HG03159 (cell line): ENCODE data around the gene FOXO3.
A peak's percentile ranks its signal among the peaks of the same experiment; 100 is the strongest.
"Not testable (repeated sequence)": the region's sequence is repeated elsewhere in the genome, so short reads cannot be mapped to it uniquely, and the experiment has no call there.

ENCODE experiments used
- ATAC-seq: cut with Tn5 transposase; IDR thresholded peaks from one replicate; pipeline ENCODE4 v1.9.1; 2021; ENCODE audit warnings: mild to moderate bottlenecking, moderate library complexity; ENCODE audit not compliant: unreplicated experiment

The FOXO3 gene

DNA sequence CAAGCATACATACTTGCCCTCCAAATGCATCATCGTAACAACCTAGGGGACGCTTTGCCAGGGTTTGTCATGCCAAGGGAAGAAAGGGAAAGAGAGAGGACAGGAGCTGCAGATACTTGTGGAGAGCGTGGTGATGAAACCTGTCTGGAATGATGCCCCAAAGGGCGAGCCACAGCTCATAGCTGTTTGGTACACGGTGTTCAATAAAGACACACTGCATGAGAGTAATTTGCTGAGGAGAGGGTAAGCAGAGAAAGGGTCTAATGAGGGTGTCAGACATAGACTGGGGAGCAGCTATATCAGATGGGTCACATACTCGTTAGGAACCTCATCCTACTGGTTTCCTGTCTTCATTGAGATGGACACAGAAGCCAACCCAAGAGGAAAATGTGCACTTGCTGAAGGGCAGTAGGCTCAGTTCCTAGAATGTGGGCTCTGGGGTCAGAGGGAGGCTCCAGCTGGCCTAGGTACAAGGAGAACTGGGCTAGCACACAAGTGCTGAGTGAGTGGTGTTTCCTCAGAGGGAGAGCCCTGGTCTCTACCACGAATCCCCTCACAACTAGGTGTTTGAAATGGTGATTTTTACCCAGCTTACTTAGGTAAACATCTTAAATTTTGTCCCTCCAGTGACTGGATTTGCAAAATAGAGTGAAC, 5.2 kb upstream of the FOXO3 start:
- no peak for ATAC-seq

GRCh38 chr6:108556250-108556649, 4.5 kb upstream of the FOXO3 start:
- ATAC-seq, result no peak

GRCh38 chr6:108556866-108557493, 3.7 kb upstream of the FOXO3 start:
- ATAC-seq, result no peak

GRCh38 chr6:108557494-108558371, 3.0 kb upstream of the FOXO3 start:
- no peak for ATAC-seq

GRCh38 chr6:108558372-108559096, 2.2 kb upstream of the FOXO3 start:
- ATAC-seq, result peak; percentile 60

- ATAC-seq, result peak; percentile 34
These were observed 1.4 kb upstream of the FOXO3 start for GRCh38 chr6:108559097-108559883.

DNA sequence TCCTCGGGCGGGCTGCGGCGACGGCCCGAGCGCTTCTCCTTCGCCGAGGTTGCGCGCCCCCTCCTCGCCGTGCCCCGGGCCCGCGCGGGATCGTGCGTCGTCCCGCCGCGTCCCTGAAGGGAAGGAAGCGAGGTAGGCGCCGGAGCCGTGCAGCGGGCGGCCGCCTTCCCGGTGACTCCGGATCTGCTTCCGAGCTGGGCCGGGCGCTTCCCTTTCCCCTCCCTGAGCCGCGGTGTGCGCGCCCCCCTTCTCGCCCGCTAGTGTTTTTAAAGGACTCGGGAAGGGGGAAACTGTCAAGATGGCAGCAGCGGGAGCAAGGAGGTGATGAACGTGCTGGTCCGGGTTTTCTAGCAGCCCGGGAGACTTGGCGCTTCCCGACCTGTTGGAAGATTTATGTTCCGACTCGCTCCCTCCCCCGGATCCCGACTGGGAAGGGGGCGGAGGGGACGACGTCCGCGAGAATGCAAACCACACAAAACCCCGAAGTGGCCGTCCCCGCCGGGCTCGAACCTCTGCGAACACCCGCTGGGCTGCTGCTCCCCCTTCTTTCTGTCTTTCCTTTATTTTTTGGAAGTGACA, 744 bp upstream of the FOXO3 start:
- no peak for ATAC-seq

DNA sequence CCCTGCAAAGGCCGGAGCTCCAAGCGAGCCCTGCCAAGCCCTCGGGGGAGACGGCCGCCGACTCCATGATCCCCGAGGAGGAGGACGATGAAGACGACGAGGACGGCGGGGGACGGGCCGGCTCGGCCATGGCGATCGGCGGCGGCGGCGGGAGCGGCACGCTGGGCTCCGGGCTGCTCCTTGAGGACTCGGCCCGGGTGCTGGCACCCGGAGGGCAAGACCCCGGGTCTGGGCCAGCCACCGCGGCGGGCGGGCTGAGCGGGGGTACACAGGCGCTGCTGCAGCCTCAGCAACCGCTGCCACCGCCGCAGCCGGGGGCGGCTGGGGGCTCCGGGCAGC, 561 bp downstream of the FOXO3 start:
- ATAC-seq, result not testable (repeated sequence)

- ATAC-seq, result no peak
These were observed 1.2 kb downstream of the FOXO3 start for GRCh38 chr6:108561742-108562502.

GRCh38 chr6:108562503-108562993, 1.8 kb downstream of the FOXO3 start:
- ATAC-seq, result no peak

DNA sequence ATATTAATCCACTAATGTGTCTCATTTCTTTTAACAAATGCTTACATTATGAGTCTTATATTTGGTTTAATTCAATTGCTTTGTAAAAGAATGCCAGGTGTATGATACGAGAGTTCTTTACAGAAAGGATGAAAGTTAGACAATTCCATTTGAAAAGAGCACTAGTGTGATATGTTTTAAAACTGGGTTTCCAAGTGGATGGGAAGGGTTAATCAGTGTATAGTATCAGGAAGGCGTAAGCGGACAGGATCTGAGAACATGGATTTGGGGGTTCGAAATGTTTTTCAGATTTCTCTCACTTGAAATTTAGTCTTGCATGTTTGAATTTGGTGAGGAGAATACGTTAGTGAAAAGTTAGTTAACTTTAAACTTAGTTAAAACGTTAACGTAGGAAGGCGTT, 2.6 kb downstream of the FOXO3 start:
- ATAC-seq, result no peak

- no peak for ATAC-seq
These were observed 3.5 kb downstream of the FOXO3 start for GRCh38 chr6:108564178-108564577.

DNA sequence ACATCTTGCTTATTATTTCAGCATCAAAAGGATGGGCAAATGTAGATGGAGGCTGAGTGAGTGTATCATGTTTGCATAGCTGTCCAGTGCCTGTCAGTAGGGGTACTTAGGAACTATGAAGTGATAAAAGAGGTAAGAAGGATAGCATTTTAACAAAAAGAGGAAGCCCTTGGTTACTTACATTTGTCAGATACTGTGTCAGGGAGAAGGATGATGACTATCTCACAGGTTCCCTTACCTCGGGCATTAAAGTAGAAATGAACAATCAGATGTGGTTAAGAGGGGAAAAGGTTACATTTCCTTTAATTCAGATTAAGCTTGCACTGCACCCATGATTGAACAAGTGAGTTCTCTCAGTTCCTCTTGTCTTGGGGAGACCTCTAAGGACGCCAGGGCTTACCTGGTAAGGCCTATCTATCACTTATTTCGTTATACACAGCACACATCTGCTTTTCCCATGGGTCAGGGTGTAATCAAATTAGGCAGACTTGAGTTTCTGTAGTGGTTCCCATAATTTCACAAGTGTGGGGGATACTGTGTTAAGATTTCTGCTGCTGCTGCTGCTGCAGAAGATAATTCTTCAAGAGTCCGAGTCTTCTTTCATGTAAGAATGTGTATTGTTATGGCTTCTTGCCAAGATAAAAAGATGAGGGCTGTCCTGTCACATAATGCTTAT, 4.5 kb downstream of the FOXO3 start:
- peak; percentile 83 for ATAC-seq

- ATAC-seq, result peak; percentile 44
These were observed 5.2 kb downstream of the FOXO3 start for GRCh38 chr6:108565893-108566292.

DNA sequence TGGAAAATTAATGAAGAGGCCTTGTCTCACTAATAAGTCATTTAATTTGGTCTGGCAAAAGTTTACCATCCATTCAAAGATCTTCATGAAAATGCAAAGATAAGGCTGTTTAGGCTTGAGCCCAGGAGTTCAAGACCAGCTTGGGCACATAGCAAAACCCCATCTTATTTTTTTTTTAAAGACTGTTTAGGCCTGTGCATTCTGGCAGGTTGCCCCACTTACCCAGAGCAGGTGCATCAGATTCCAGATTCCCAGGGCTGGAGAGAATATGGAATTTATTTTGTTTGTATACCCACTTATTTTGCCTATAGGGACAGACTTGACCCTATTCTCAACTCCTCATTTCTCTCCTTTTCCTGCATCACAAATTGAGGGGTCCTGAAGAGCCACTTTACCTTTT, 5.7 kb downstream of the FOXO3 start:
- no peak for ATAC-seq

DNA sequence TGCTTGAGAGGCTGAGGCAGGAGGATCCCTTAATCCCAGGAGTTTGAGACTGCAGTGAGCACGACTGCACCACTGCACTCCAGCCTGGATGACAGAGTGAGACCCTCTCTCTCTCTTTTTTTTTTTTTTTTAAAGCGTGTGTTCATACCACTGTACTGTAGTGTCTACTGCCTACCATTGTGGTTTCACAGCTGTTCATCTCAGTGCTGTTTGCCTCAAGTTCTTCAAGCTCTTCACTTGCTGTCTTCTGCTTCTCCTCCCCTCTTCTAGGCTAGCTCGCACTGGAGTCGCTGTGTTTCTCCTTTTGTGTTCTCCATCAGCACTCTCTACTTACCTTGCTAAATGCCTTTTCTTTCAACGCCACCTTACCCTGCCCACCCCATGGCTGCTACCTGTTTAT, 7.4 kb downstream of the FOXO3 start:
- no peak for ATAC-seq

- ATAC-seq, result no peak
These were observed 8.0 kb downstream of the FOXO3 start for GRCh38 chr6:108568551-108569305.

DNA sequence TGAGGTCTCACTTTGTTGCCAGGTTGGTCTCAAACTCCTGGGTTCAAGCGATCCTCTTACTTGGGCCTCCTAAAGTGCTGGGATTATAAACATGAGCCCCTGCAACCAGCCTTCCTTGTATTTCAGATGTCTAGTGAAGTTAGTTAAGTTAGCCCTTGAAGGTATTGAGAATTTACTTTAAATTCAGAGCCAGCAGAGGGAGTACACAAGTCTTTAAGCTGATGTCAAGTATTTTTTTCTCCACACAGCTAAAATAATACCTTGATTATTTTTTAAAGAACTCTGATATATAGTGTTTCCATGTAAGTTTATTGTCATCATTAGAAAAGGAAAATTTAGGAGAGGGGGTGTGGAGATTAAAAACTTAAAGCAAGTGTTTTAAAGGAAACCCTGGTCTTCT, 9.8 kb downstream of the FOXO3 start:
- no peak for ATAC-seq
